ENCODE data around the gene PHF23.
"Not testable (repeated sequence)": the region's sequence is repeated elsewhere in the genome, so short reads cannot be mapped to it uniquely, and the experiment has no call there.

PHF23 gene

GRCh38 chr17:7254511-7254910, 15.3 kb upstream of the PHF23 start:
- Histone ChIP-seq H3K9me3 (ENCODE audit: insufficient read depth, low read depth, low read length) (no peaks in the 10 kb centered on the region), H3K4me3 (ENCODE audit: low read length) (no peak overlapping the region), H3K27ac (ENCODE audit: low read length) (no peak overlapping the region), H3K4me1 (ENCODE audit: insufficient read depth, low read length) (peaks cover 7% of the 10 kb centered on the region), H3K36me3 (ENCODE audit: insufficient read depth, low read depth, low read length) (peaks cover 56% of the 10 kb centered on the region), H3K9ac (ENCODE audit: low read depth, low read length) (no peak overlapping the region), H3K27me3 (ENCODE audit: insufficient read depth, low read length) (no peaks in the 10 kb centered on the region)

GRCh38 chr17:7253082-7253481, 13.8 kb upstream of the PHF23 start:
- Histone ChIP-seq H3K27ac (ENCODE audit: low read length) (no peak overlapping the region), H3K9ac (ENCODE audit: low read depth, low read length) (peak overlapping the region; percentile 94; the same call in 1 of the 2 replicates), H3K9me3 (ENCODE audit: insufficient read depth, low read depth, low read length) (no peaks in the 10 kb centered on the region), H3K4me3 (ENCODE audit: low read length) (peak overlapping the region; percentile 92), H3K4me1 (ENCODE audit: insufficient read depth, low read length) (peaks cover 7% of the 10 kb centered on the region), H3K36me3 (ENCODE audit: insufficient read depth, low read depth, low read length) (peaks cover 41% of the 10 kb centered on the region), H3K27me3 (ENCODE audit: insufficient read depth, low read length) (no peaks in the 10 kb centered on the region)

DNA sequence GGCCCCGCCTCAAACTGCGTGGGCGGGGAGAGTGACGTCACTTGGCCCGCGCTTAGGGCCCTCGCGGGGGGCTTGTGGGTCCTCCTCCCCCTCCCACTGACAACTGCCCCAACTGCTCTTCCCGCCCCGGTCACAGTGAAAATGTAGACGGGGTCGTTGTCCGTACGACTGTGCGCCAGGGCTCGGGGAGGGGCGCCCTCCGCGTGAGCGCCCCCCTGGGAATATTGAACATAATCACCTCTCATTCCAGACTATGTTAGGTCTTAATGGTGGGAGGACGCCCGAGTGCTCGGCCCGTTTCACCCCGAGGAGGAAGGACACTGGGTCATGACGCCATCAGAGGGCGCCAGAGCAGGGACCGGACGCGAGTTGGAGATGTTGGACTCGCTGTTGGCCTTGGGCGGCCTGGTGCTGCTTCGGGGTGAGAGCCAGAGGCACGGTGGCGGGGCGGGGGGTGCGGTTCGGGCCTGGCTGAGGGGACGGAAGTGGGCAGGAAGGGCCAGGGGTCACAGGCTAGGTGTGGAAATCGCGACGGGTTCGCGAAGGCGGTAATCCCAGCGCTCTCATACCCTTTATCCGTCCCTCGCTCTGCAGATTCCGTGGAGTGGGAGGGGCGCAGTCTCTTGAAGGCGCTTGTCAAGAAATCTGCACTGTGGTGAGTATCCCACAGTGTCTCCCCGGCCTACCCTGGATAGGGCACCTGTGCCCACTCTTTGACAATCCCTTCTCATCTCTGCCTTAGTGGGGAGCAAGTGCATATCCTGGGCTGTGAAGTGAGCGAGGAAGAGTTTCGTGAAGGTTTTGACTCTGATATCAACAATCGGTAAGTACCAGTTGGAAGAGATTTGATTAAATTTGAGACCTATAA, 13.2 kb upstream of the PHF23 start, which contains the start of gene ELP5:
TSS of gene ELP5 (plus strand) at position 40 of the 868 bp plus-strand sequence. CDS start at position 376, 336 bp downstream.
- Histone ChIP-seq H3K9me3 (ENCODE audit: insufficient read depth, low read depth, low read length) (no peaks in the 10 kb centered on the region), H3K27me3 (ENCODE audit: insufficient read depth, low read length) (no peaks in the 10 kb centered on the region), H3K9ac (ENCODE audit: low read depth, low read length) (peak within 1 kb of the TSS; percentile 94), H3K4me1 (ENCODE audit: insufficient read depth, low read length) (peaks cover 7% of the 10 kb centered on the region), H3K27ac (ENCODE audit: low read length) (peak within 1 kb of the TSS; percentile 100), H3K36me3 (ENCODE audit: insufficient read depth, low read depth, low read length) (peaks cover 37% of the 10 kb centered on the region), H3K4me3 (ENCODE audit: low read length) (peak within 1 kb of the TSS; percentile 92)

- Histone ChIP-seq H3K4me1 (ENCODE audit: insufficient read depth, low read length) (peaks cover 7% of the 10 kb centered on the region), H3K27ac (ENCODE audit: low read length) (peak within 1 kb of the TSS; percentile 100), H3K4me3 (ENCODE audit: low read length) (peak within 1 kb of the TSS; percentile 92), H3K9ac (ENCODE audit: low read depth, low read length) (peak within 1 kb of the TSS; percentile 94), H3K36me3 (ENCODE audit: insufficient read depth, low read depth, low read length) (peaks cover 37% of the 10 kb centered on the region), H3K9me3 (ENCODE audit: insufficient read depth, low read depth, low read length) (no peaks in the 10 kb centered on the region), H3K27me3 (ENCODE audit: insufficient read depth, low read length) (no peaks in the 10 kb centered on the region)
Measured at GRCh38 chr17:7251661-7252175, 12.5 kb upstream of the PHF23 start, which contains the start of gene CTDNEP1. Gene CTDNEP1 (minus strand): TSS chr17:7251734. CDS start chr17:7251296, 438 bp downstream.

DNA sequence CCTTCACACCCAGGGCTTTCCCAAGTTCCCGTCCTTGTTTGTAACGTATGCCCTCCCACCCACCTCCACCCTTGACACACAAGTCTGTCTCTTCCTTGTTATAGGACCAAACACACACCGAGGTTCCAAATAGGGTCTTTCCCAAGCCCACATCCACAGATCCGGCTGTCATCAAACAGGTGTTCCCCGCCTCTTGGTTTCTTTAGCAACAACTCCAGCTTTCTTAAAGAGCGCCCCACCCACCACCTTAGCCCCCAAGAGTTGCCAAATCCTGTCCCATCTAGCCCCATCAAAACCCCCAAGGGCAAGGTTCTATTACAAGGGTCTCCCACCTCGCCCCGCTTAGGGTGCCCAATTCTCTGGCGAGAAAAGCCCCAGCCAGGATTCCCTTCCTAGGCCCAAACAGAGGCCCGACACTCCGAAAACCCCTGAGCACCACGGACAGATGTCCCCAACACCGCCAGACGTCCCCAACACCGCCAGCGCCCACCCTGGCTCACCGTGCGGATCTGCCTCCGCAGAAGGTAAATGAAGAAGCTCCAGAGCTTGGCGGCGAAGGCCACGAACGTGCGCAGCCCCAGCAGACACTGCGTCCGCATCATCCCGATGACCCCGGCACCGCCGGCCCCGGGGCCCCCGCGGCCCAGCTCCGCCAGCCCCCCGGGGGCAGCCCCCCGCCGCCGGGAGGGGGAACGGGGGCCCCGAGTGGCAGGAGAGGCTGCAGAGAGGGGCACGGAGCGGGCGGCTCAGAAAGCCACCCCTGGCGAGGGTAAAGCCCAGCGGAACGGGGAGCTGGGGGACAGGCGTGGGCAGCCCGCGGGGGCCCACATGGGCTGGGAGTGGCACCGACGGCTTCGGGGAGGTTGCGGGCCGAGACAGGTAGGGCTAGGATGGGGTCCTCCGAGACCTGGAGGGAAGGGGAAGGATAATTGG, 11.7 kb upstream of the PHF23 start:
- Histone ChIP-seq H3K9me3 (ENCODE audit: insufficient read depth, low read depth, low read length) (no peaks in the 10 kb centered on the region), H3K27ac (ENCODE audit: low read length) (peak overlapping the region; percentile 48), H3K9ac (ENCODE audit: low read depth, low read length) (peak overlapping the region; percentile 94), H3K4me1 (ENCODE audit: insufficient read depth, low read length) (peaks cover 7% of the 10 kb centered on the region), H3K4me3 (ENCODE audit: low read length) (peak overlapping the region; percentile 92), H3K27me3 (ENCODE audit: insufficient read depth, low read length) (no peaks in the 10 kb centered on the region), H3K36me3 (ENCODE audit: insufficient read depth, low read depth, low read length) (peaks cover 37% of the 10 kb centered on the region)

- Histone ChIP-seq H3K9ac (ENCODE audit: low read depth, low read length) (peak overlapping the region; percentile 94; the same call in 1 of the 2 replicates), H3K4me1 (ENCODE audit: insufficient read depth, low read length) (peaks cover 7% of the 10 kb centered on the region), H3K9me3 (ENCODE audit: insufficient read depth, low read depth, low read length) (no peaks in the 10 kb centered on the region), H3K27me3 (ENCODE audit: insufficient read depth, low read length) (no peaks in the 10 kb centered on the region), H3K4me3 (ENCODE audit: low read length) (peak overlapping the region; percentile 92; the same call in 1 of the 2 replicates), H3K36me3 (ENCODE audit: insufficient read depth, low read depth, low read length) (peaks cover 34% of the 10 kb centered on the region), H3K27ac (ENCODE audit: low read length) (no peak overlapping the region)
Measured at GRCh38 chr17:7249830-7250229, 10.6 kb upstream of the PHF23 start.

DNA sequence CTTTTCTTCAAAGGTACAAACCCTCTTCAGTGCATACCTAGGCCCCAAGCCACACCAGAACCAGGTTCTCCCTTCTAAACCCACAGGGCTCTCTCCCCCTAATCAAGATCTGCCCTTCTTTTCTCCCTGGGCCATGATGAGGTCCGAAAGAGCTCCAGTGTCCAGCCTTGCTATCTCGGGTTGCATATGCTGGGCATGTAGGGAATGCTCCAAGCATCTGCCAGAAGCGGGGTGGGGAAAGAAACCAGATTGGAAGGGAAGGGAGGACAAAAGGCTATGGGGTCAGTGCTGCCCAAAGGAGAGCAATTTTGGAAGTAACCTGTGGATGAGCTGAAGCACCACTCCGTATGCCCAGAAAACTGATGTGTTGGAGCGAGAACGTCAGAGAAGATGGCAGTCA, 10.0 kb upstream of the PHF23 start:
- Histone ChIP-seq H3K9ac (ENCODE audit: low read depth, low read length) (0 out of 2 replicates have a peak overlapping the region, but pooled peaks have one; percentile 27), H3K36me3 (ENCODE audit: insufficient read depth, low read depth, low read length) (peaks cover 34% of the 10 kb centered on the region), H3K27ac (ENCODE audit: low read length) (no peak overlapping the region), H3K4me1 (ENCODE audit: insufficient read depth, low read length) (peaks cover 7% of the 10 kb centered on the region), H3K9me3 (ENCODE audit: insufficient read depth, low read depth, low read length) (no peaks in the 10 kb centered on the region), H3K27me3 (ENCODE audit: insufficient read depth, low read length) (no peaks in the 10 kb centered on the region), H3K4me3 (ENCODE audit: low read length) (no peak overlapping the region)

DNA sequence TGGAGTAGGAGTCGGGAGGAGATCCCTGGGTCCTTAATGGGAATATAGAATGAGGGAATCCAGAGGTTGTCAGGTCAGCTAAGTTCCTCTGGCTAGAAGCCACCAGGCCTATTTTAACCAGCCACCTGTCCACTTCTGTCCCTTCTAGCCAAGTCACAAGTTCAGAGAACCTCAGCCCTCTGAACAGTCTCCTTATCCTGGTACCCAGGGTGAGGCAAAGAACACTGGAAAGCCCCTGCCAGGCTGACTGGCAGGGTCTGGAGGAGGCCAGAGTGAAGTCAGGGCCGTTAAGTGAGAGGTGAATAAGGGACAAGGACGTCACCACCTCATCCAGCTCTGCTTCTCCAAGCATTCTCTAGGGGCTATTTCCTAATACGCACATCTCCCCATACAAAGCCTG, 9.5 kb upstream of the PHF23 start:
- H3K9ac ChIP-seq (ENCODE audit: low read depth, low read length), result peak overlapping the region; percentile 27; the same call in 1 of the 2 replicates
- H3K9me3 ChIP-seq (ENCODE audit: insufficient read depth, low read depth, low read length), result no peaks in the 10 kb centered on the region
- peaks cover 7% of the 10 kb centered on the region for H3K4me1 ChIP-seq (ENCODE audit: insufficient read depth, low read length)
- no peak overlapping the region for H3K27ac ChIP-seq (ENCODE audit: low read length)
- no peak overlapping the region for H3K4me3 ChIP-seq (ENCODE audit: low read length)
- H3K27me3 ChIP-seq (ENCODE audit: insufficient read depth, low read length), result no peaks in the 10 kb centered on the region
- H3K36me3 ChIP-seq (ENCODE audit: insufficient read depth, low read depth, low read length), result peaks cover 34% of the 10 kb centered on the region

DNA sequence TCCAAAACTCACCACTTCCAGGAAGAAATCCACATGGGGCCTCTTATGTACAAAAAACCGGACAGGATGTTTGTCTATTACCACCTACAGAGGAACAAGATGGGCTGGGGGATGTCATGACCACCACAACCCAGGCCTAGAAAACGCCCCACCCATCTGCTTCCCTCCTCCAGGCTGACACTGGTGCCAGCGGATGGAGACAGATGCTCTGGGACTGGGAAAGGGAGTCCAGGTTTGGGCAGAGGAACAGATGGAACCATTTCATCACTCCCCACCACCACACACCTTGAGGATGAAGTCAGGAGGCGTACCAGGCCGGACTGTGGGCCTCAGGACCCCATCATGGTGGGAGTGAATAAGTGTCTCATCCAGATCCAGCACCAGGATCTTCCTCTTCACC, 7.5 kb upstream of the PHF23 start:
- no peaks in the 10 kb centered on the region for H3K27me3 ChIP-seq (ENCODE audit: insufficient read depth, low read length)
- H3K9ac ChIP-seq (ENCODE audit: low read depth, low read length), result no peak overlapping the region
- H3K4me3 ChIP-seq (ENCODE audit: low read length), result no peak overlapping the region
- H3K36me3 ChIP-seq (ENCODE audit: insufficient read depth, low read depth, low read length), result peaks cover 30% of the 10 kb centered on the region
- no peak overlapping the region for H3K27ac ChIP-seq (ENCODE audit: low read length)
- H3K9me3 ChIP-seq (ENCODE audit: insufficient read depth, low read depth, low read length), result no peaks in the 10 kb centered on the region
- peaks cover 4% of the 10 kb centered on the region for H3K4me1 ChIP-seq (ENCODE audit: insufficient read depth, low read length)

GRCh38 chr17:7243838-7244237, 4.6 kb upstream of the PHF23 start:
- not testable (repeated sequence) for H3K27me3 ChIP-seq (ENCODE audit: insufficient read depth, low read length); H3K27ac ChIP-seq (ENCODE audit: low read length); H3K4me3 ChIP-seq (ENCODE audit: low read length); H3K9me3 ChIP-seq (ENCODE audit: insufficient read depth, low read depth, low read length); H3K9ac ChIP-seq (ENCODE audit: low read depth, low read length)
- Histone ChIP-seq H3K4me1 (ENCODE audit: insufficient read depth, low read length) (peaks cover 10% of the 10 kb centered on the region), H3K36me3 (ENCODE audit: insufficient read depth, low read depth, low read length) (peaks cover 40% of the 10 kb centered on the region)

DNA sequence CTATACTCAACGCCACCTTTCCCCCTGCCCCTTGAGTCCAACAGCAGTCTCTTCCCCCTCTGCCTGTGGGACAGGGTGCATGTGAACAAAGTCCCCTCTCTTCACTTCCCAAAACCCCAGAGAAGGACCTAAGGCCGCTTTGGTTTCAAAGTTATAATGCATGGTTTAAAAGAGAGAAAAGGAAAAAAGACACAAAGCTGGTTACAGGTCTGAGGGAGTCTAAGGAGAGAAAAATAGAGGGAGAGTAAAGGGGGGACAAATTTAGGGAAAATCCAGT, 4.1 kb upstream of the PHF23 start:
- Histone ChIP-seq H3K9ac (ENCODE audit: low read depth, low read length) (peak overlapping the region; percentile 90; the same call in 1 of the 2 replicates), H3K27ac (ENCODE audit: low read length) (peak overlapping the region; percentile 43), H3K27me3 (ENCODE audit: insufficient read depth, low read length) (no peaks in the 10 kb centered on the region), H3K9me3 (ENCODE audit: insufficient read depth, low read depth, low read length) (no peaks in the 10 kb centered on the region), H3K4me3 (ENCODE audit: low read length) (peak overlapping the region; percentile 86), H3K36me3 (ENCODE audit: insufficient read depth, low read depth, low read length) (peaks cover 40% of the 10 kb centered on the region), H3K4me1 (ENCODE audit: insufficient read depth, low read length) (peaks cover 10% of the 10 kb centered on the region; the same call in 1 of the 2 replicates)

Measured in iPS-20b (cell line).